Erythroblast (primary cell): ENCODE results near the gene IFNK.
"Not testable (repeated sequence)": the region's sequence is repeated elsewhere in the genome, so short reads cannot be mapped to it uniquely, and the experiment has no call there.

ENCODE experiments used
- DNase-seq, 2 experiments: peaks; one replicate each; lab custom pipeline; 2025; lab: John Stamatoyannopoulos, UW
- GATA1 ChIP-seq: IDR thresholded peaks from 2 replicates; pipeline ENCODE4 v1.6.1; 2011; ENCODE audit warnings: low read depth, mild to moderate bottlenecking, control low read depth, low read length, moderate library complexity
- POLR2A ChIP-seq: IDR thresholded peaks from 2 replicates; pipeline ENCODE4 v1.6.1; 2011; ENCODE audit warnings: mild to moderate bottlenecking, low read length

Gene IFNK

GRCh38 chr9:27496135-27496504 is 28.0 kb upstream of the IFNK start:
- no peak for DNase-seq
- TF ChIP-seq GATA1 (no peak), POLR2A (no peak)

- TF ChIP-seq POLR2A (no peak), GATA1 (no peak)
- no peak for DNase-seq
Observed at GRCh38 chr9:27497883-27498417, 26.1 kb upstream of the IFNK start.

GRCh38 chr9:27499451-27499850 is 24.6 kb upstream of the IFNK start:
- TF ChIP-seq GATA1 (no peak), POLR2A (no peak)
- DNase-seq, result peak in 1 of 2 experiments; percentile 21

- not testable (repeated sequence) for DNase-seq
Observed at GRCh38 chr9:27500902-27501301, 23.2 kb upstream of the IFNK start.

GRCh38 chr9:27503623-27504022 is 20.5 kb upstream of the IFNK start:
- no peak for DNase-seq
- TF ChIP-seq GATA1, result no peak
- no peak for TF ChIP-seq POLR2A

- DNase-seq, result no peak
- TF ChIP-seq GATA1 (no peak), POLR2A (no peak)
Observed at GRCh38 chr9:27504259-27504658, 19.8 kb upstream of the IFNK start.

- no peak for TF ChIP-seq POLR2A
- TF ChIP-seq GATA1, result no peak
- no peak for DNase-seq
Observed at GRCh38 chr9:27505744-27506161, 18.3 kb upstream of the IFNK start.

GRCh38 chr9:27506981-27507380 is 17.1 kb upstream of the IFNK start:
- TF ChIP-seq POLR2A (no peak), GATA1 (no peak)
- no peak for DNase-seq

GRCh38 chr9:27510780-27511179 is 13.3 kb upstream of the IFNK start:
- TF ChIP-seq POLR2A (no peak), GATA1 (no peak)
- DNase-seq, result no peak

GRCh38 chr9:27511771-27512170 is 12.3 kb upstream of the IFNK start:
- DNase-seq, result no peak
- TF ChIP-seq GATA1 (no peak), POLR2A (no peak)

- TF ChIP-seq POLR2A (no peak), GATA1 (no peak)
- DNase-seq, result no peak
Observed at GRCh38 chr9:27514551-27514950, 9.5 kb upstream of the IFNK start.

- no peak for DNase-seq
- TF ChIP-seq GATA1 (no peak), POLR2A (no peak)
Observed at GRCh38 chr9:27518006-27518405, 6.1 kb upstream of the IFNK start.

- no peak for DNase-seq
- TF ChIP-seq POLR2A (no peak), GATA1 (no peak)
Observed at GRCh38 chr9:27518809-27519208, 5.3 kb upstream of the IFNK start.

- TF ChIP-seq GATA1 (no peak), POLR2A (no peak)
- DNase-seq, result no peak
Observed at GRCh38 chr9:27519466-27520465, 4.3 kb upstream of the IFNK start.
